K562 (cell line): ENCODE measurements around the gene ZNF487. TPM values are rescaled to one million over a fixed set of nuclear protein-coding genes. Genes with fewer than 3 reads are reported as not detected.

Experiments
- BCL6 ChIP-seq: fragments of 250-450 bp; sonication (Bioruptor Pico); IDR thresholded peaks from 2 replicates; pipeline ENCODE4 v1.4.0; 2020
- CHCHD3 ChIP-seq: fragments of 250-450 bp; sonication (Bioruptor Pico); IDR thresholded peaks from 2 replicates; pipeline ENCODE4 v2.1.2; 2022; ENCODE audit warnings: mild to moderate bottlenecking
- ETS2 ChIP-seq: IDR thresholded peaks from 2 replicates; pipeline ENCODE4 v1.6.1; 2016; ENCODE audit warnings: borderline replicate concordance, missing genetic modification characterization, mild to moderate bottlenecking, moderate library complexity, missing compliant biosample characterization; ENCODE audit not compliant: poor library complexity, severe bottlenecking
- FIP1L1 ChIP-seq: fragments of 200-400 bp; formaldehyde crosslinking; IDR thresholded peaks from 2 replicates; pipeline ENCODE4 v1.6.1; 2018; ENCODE audit warnings: mild to moderate bottlenecking, low read depth, low read length; ENCODE audit not compliant: poor library complexity, severe bottlenecking
- HNRNPUL1 ChIP-seq: fragments of 200-400 bp; formaldehyde crosslinking; IDR thresholded peaks from 2 replicates; pipeline ENCODE4 v1.6.1; 2017; ENCODE audit warnings: low read length
- L3MBTL2 ChIP-seq: fragments of 450-650 bp; IDR thresholded peaks from 2 replicates; pipeline ENCODE4 v1.6.1; 2016; ENCODE audit warnings: mild to moderate bottlenecking, moderate library complexity
- LARP7 ChIP-seq: fragments of 450-650 bp; IDR thresholded peaks from 2 replicates; pipeline ENCODE4 v1.6.1; 2016
- MAZ ChIP-seq, 2 experiments: fragments of 450-650 bp in 1 of 2; sonication (generic) in 1 of 2; formaldehyde crosslinking; IDR thresholded peaks in 1 of 2; conservative IDR thresholded peaks in 1 of 2; 2 replicates each; pipeline versions ENCODE4 v1.4.0 to v1.5.0; 2020; ENCODE audit warnings: mild to moderate bottlenecking in 1 of 2, missing genetic modification reagents in 1 of 2
- MYNN ChIP-seq, 2 experiments: sonication (generic); formaldehyde crosslinking in 1 of 2; IDR thresholded peaks; 2 replicates each; pipeline versions ENCODE4 v1.5.0 to v1.6.1; 2016 to 2020; ENCODE audit warnings: antibody characterized with exemption in 1 of 2, missing genetic modification reagents in 1 of 2
- NFE2 ChIP-seq: IDR thresholded peaks from 2 replicates; pipeline ENCODE4 v1.6.1; 2014; ENCODE audit warnings: antibody characterized with exemption, low read depth
- RFX1 ChIP-seq: fragments of 450-650 bp; IDR thresholded peaks from 2 replicates; pipeline ENCODE4 v1.6.1; 2016; ENCODE audit warnings: mild to moderate bottlenecking, moderate library complexity
- SOX6 ChIP-seq: fragments of 450-650 bp; IDR thresholded peaks from 2 replicates; pipeline ENCODE4 v1.6.1; 2014; ENCODE audit warnings: mild to moderate bottlenecking
- THRAP3 ChIP-seq: fragments of 450-650 bp; IDR thresholded peaks from 2 replicates; pipeline ENCODE4 v1.6.1; 2016; ENCODE audit warnings: mild to moderate bottlenecking, inconsistent platforms, borderline replicate concordance
- TSC22D4 ChIP-seq: fragments of 450-650 bp; IDR thresholded peaks from 2 replicates; pipeline ENCODE4 v1.6.1; 2016; ENCODE audit warnings: missing genetic modification characterization, missing biosample characterization, control low read depth
- ZNF217 ChIP-seq: sonication (generic); formaldehyde crosslinking; IDR thresholded peaks from 2 replicates; pipeline ENCODE4 v1.8.0; 2022; ENCODE audit warnings: mild to moderate bottlenecking, missing genetic modification reagents
- ZNF586 ChIP-seq: fragments of 450-650 bp; formaldehyde crosslinking; conservative IDR thresholded peaks from 2 replicates; pipeline ENCODE4 v1.4.0; 2020; ENCODE audit warnings: mild to moderate bottlenecking, moderate library complexity
- ZNF699 ChIP-seq: fragments of 250-450 bp; sonication (Bioruptor Pico); IDR thresholded peaks from 2 replicates; pipeline ENCODE4 v1.8.0; 2021; ENCODE audit warnings: mild to moderate bottlenecking, moderate library complexity; ENCODE audit not compliant: insufficient replicate concordance
- ZNF785 ChIP-seq: fragments of 250-450 bp; sonication (Bioruptor Pico); IDR thresholded peaks from 2 replicates; pipeline ENCODE4 v1.4.0; 2020; ENCODE audit warnings: mild to moderate bottlenecking
- polyA plus RNA-seq, 8 experiments: library from polyadenylated mRNA; depleted of rRNA in 4 of 8; stranded (reverse) in 5 of 8; unstranded in 3 of 8; fragments of >200 nt; fragmentation: Nextera tagmentation in 2 of 8; fragmentation: Illumina TruSeq in 1 of 8; extraction: Ambion mirVana in 2 of 8; extraction: Trizol in 1 of 8; gene quantifications; 2 replicates each; pipeline versions ENCODE4 v1.2.1 to v1.2.3, GENCODE V29; 2011 to 2014; ENCODE audit warnings: inconsistent platforms in 1 of 8, missing spikeins in 1 of 8
- total RNA-seq, 7 experiments: library from RNA; depleted of rRNA in 6 of 7; stranded (reverse); fragments of >200 nt in 6 of 7; fragmentation: Illumina TruSeq in 2 of 7; extraction: Trizol in 2 of 7; gene quantifications; 2 replicates each; pipeline versions ENCODE4 v1.2.1 to v1.2.3, GENCODE V29; 2011 to 2021; ENCODE audit warnings: low replicate concordance in 1 of 7
- TF ChIP-seq, protein P1 (sequence below): fragments of 450-650 bp; formaldehyde crosslinking; IDR thresholded peaks from 2 replicates; pipeline ENCODE4 v1.4.0; 2022; ENCODE audit warnings: missing genetic modification characterization
- TF ChIP-seq, protein P2 (sequence below): fragments of 200-400 bp; formaldehyde crosslinking; IDR thresholded peaks from 2 replicates; pipeline ENCODE4 v1.6.1; 2017; ENCODE audit warnings: mild to moderate bottlenecking, low read depth, low read length, moderate library complexity
- TF ChIP-seq, protein P3 (sequence below): fragments of 250-450 bp; sonication (Bioruptor Pico); IDR thresholded peaks from 2 replicates; pipeline ENCODE4 v1.8.0; 2021; ENCODE audit warnings: borderline replicate concordance, mild to moderate bottlenecking, moderate library complexity; ENCODE audit not compliant: poor library complexity, severe bottlenecking
- TF ChIP-seq, protein P4 (sequence below): fragments of 250-450 bp; sonication (Bioruptor Pico); IDR thresholded peaks from 2 replicates; pipeline ENCODE4 v1.6.1; 2021; ENCODE audit warnings: mild to moderate bottlenecking

The ZNF487 gene
- total and polyA plus RNA-seq, 9 of the 15 experiments (the other 6 are each of a cell fraction or from before 2014, with no cell fraction given), result 1.9 to 6.5 (median 4.2) TPM

DNA sequence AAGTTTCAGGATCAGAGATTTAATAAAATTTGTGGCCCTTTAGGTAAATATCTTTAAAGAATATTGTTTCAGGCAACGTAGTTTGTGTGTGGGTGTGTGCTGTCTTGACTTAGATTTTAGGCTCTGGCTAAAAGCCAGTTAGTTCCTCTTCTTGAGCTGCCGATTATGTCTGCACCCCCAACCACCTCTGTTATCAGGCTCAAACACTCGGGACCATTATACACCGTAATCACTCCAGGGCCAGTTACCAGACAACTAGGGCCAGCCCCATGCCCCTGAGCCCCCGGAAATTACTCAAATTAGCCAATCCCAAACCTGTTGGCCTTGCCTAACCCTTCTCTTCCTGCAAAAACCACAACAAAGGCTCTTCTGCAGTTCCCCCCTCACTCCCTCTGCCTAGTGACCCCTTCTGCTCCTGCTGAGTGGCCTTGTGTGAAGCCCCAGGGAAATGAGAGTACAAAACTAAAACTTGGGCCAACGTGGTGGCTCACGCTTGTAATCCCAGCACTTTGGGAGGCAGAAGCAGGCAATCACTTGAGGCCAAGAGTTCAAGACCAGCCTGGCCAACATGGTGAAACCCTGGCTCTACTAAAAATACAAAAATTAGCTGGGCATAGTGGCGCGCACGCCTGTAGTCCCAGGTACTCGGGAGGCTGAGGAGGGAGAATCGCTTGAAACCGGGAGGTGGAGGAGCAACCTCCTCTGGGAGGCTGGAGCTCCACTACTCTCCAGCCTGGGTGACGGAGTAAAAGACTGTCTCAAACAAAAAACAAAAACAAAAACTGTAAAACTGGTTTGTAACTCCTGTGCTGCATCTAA is 18.8 kb upstream of the ZNF487 start (continued):
- TF ChIP-seq ZNF586 (CRISPR knock-in tag), result peak; percentile 78; the same call in 1 of the 2 replicates
- peak; percentile 67 for TF ChIP-seq RFX1
- peak; percentile 71 for TF ChIP-seq NFE2
- TF ChIP-seq HNRNPUL1, result no peak
- peak; percentile 74; the same call in 1 of the 2 replicates for TF ChIP-seq ZNF785 (CRISPR knock-in tag)
- TF ChIP-seq MYNN (IDR thresholded peaks at IDR 0.05), result peak; percentile 76; the same call in 1 of the 2 replicates
- TF ChIP-seq MYNN (CRISPR knock-in tag; IDR thresholded peaks at IDR 0.05), result no peak
- peak; percentile 100 for TF ChIP-seq SOX6
- no peak for TF ChIP-seq ETS2 (tag)
- TF ChIP-seq ZNF699 (CRISPR knock-in tag), result no peak
- TF ChIP-seq, protein P1, sequence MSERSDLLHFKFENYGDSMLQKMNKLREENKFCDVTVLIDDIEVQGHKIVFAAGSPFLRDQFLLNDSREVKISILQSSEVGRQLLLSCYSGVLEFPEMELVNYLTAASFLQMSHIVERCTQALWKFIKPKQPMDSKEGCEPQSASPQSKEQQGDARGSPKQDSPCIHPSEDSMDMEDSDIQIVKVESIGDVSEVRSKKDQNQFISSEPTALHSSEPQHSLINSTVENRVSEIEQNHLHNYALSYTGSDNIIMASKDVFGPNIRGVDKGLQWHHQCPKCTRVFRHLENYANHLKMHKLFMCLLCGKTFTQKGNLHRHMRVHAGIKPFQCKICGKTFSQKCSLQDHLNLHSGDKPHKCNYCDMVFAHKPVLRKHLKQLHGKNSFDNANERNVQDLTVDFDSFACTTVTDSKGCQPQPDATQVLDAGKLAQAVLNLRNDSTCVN (CRISPR knock-in tag), result peak; percentile 97
- no peak for TF ChIP-seq ZNF217 (CRISPR knock-in tag)
- no peak for TF ChIP-seq THRAP3
- TF ChIP-seq TSC22D4 (tag), result no peak
- TF ChIP-seq, protein P2, sequence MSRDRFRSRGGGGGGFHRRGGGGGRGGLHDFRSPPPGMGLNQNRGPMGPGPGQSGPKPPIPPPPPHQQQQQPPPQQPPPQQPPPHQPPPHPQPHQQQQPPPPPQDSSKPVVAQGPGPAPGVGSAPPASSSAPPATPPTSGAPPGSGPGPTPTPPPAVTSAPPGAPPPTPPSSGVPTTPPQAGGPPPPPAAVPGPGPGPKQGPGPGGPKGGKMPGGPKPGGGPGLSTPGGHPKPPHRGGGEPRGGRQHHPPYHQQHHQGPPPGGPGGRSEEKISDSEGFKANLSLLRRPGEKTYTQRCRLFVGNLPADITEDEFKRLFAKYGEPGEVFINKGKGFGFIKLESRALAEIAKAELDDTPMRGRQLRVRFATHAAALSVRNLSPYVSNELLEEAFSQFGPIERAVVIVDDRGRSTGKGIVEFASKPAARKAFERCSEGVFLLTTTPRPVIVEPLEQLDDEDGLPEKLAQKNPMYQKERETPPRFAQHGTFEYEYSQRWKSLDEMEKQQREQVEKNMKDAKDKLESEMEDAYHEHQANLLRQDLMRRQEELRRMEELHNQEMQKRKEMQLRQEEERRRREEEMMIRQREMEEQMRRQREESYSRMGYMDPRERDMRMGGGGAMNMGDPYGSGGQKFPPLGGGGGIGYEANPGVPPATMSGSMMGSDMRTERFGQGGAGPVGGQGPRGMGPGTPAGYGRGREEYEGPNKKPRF, result no peak
- no peak for TF ChIP-seq CHCHD3 (CRISPR knock-in tag)
- TF ChIP-seq MAZ (CRISPR knock-in tag; conservative IDR thresholded peaks at IDR 0.05 in 1 of 2, IDR thresholded peaks at IDR 0.05 in 1 of 2), result peak; percentile 96 to 97
- TF ChIP-seq, protein P3, sequence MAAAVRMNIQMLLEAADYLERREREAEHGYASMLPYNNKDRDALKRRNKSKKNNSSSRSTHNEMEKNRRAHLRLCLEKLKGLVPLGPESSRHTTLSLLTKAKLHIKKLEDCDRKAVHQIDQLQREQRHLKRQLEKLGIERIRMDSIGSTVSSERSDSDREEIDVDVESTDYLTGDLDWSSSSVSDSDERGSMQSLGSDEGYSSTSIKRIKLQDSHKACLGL, result peak; percentile 55
- peak; percentile 85 for TF ChIP-seq L3MBTL2
- peak; percentile 76; the same call in 1 of the 2 replicates for TF ChIP-seq BCL6 (CRISPR knock-in tag)
- TF ChIP-seq, protein P4, sequence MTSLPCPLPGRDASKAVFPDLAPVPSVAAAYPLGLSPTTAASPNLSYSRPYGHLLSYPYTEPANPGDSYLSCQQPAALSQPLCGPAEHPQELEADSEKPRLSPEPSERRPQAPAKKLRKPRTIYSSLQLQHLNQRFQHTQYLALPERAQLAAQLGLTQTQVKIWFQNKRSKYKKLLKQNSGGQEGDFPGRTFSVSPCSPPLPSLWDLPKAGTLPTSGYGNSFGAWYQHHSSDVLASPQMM (CRISPR knock-in tag), result no peak
- no peak; the same call in 1 of the 2 replicates for TF ChIP-seq LARP7
- no peak for TF ChIP-seq FIP1L1
